AG10803 (cell line): ENCODE measurements around the gene ANKIB1.

ENCODE experiments used
- DNase-seq: peaks from one replicate; pipeline ENCODE4 v3.0.0; 2010; ENCODE audit warnings: low read depth
- H3K4me3 ChIP-seq: 2 replicates; pipeline ENCODE4 v1.5.1; 2011; ENCODE audit warnings: mild to moderate bottlenecking, low read length, control low read depth
- CTCF ChIP-seq: conservative IDR thresholded peaks from 2 replicates; pipeline ENCODE4 v1.5.1; 2011; ENCODE audit warnings: mild to moderate bottlenecking, low read length, control low read depth, inconsistent platforms

Gene ANKIB1

DNA sequence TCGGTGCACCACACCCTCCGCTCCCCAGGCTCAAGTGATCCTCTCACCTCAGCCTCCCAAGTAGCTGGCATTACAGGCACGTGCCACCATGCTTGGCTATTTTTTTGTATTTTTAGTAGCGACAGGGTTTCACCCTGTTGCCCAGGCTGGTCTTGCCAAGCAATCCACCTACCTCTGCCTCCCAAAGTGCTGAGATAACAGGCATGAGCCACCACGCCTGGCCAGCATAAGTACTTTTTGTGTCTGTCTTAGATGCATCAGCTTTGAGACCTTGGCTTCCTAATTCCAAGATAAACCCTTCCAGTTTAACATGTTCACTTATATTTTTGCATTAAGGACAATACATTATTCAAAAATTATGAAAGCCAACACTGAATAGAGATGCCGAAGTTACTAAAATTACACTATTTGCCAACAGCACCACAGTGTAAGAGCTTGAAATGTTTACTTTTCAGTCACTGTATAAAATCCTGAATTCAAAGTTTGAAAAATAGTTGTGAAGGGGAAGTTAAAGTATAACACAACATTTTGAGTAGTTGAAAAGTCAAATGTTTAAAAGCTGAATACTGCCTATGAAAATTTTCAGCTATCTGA is 36.5 kb downstream of the ANKIB1 start:
- no peak for DNase-seq
- no peak for TF ChIP-seq CTCF
- H3K4me3 ChIP-seq, result no peak overlapping the region

DNA sequence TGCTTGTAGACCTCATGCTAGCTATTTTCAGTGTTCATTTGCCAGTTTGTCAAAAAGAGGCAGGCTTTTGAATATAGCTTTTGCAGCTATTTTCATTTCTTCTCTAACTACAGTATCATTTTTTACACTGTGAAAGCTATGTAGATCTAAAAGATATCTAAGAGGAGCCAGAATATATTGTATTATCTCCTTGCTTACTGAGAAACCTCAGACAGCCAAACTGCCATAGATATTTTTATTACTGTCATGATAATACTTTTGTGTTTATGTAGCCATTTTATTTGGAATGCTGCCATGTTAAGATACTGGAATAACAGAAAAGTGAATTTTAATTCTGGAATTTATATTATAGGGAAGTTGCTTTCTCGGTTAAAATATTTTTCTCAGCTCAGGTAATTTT is 37.2 kb downstream of the ANKIB1 start:
- DNase-seq, result no peak
- no peak for TF ChIP-seq CTCF
- H3K4me3 ChIP-seq, result no peak overlapping the region

- no peak for TF ChIP-seq CTCF
- H3K4me3 ChIP-seq, result no peak overlapping the region
- no peak for DNase-seq
Observed at GRCh38 chr7:92289321-92289720, 43.5 kb downstream of the ANKIB1 start.

DNA sequence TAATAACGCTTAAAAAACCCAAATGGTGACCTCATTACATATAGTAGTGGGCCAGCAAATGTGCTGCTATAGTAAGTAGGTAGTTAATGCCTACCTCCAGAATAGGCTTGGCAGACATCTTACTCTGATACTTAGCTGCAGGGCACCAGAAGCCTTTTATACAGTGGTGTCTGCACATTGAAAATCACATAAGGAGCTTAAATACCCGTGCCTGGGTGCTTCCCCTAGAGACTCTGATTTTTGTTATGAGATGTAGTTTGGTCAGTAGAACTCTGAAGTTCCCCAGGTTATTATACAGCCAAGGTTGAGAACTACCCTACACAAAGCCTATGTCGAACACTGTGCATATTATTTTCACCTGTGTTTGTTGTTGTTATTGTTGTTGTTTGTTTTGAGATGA is 47.2 kb downstream of the ANKIB1 start:
- no peak for TF ChIP-seq CTCF
- H3K4me3 ChIP-seq, result no peak overlapping the region
- no peak for DNase-seq

- no peak overlapping the region for H3K4me3 ChIP-seq
- no peak for TF ChIP-seq CTCF
- DNase-seq, result no peak
Observed at GRCh38 chr7:92293896-92294590, 48.3 kb downstream of the ANKIB1 start.

- no peak overlapping the region for H3K4me3 ChIP-seq
- no peak for TF ChIP-seq CTCF
- no peak for DNase-seq
Observed at GRCh38 chr7:92295391-92295790, 49.6 kb downstream of the ANKIB1 start.

- no peak for DNase-seq
- no peak for TF ChIP-seq CTCF
- no peak overlapping the region for H3K4me3 ChIP-seq
Observed at GRCh38 chr7:92296235-92296634, 50.5 kb downstream of the ANKIB1 start.
